DMS 273 (cell line): ENCODE results near the gene SPAG7.

ENCODE experiments used
- DNase-seq: peaks from one replicate; lab custom pipeline; 2025; ENCODE audit not compliant: unreplicated experiment; lab: John Stamatoyannopoulos, UW

The SPAG7 gene

DNA sequence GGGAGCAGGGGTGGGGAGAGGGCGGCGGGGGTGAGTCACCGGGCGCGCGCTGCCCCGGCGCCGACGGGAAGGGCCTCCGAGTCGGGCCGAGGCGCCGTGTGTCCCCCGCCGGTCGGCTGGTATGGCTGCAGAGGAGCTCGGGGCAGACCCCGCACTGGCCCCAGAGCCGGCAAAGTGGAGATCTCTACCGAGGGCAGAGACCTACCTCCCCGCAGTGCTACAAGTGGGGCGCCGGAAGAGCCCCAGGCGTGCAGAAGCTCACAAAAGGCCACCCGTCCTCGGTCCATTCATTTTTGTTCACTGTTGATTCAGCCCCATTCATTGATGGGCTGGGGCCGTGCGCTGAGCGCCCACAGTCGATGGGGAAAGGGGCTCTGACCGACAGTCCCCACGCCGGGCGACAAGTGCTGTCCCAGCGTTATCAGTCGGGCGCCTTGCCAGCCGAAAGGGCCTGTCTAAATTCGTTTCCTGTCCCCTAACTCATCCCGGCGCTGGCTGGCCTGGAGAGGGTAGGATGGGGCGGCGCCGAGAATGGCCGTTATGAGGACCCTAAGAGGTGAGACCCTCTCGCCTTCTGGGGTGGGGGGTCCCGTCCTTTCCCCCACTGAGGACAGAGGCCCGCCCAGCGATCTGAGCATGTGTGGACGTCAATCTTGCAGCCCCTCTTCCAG lies 17.4 kb downstream of the SPAG7 start:
- no peak for DNase-seq

- peak; percentile 72 for DNase-seq
Measured at GRCh38 chr17:4949321-4950074, 18.1 kb downstream of the SPAG7 start.

GRCh38 chr17:4948931-4949320 lies 18.7 kb downstream of the SPAG7 start:
- peak; percentile 94 for DNase-seq

DNA sequence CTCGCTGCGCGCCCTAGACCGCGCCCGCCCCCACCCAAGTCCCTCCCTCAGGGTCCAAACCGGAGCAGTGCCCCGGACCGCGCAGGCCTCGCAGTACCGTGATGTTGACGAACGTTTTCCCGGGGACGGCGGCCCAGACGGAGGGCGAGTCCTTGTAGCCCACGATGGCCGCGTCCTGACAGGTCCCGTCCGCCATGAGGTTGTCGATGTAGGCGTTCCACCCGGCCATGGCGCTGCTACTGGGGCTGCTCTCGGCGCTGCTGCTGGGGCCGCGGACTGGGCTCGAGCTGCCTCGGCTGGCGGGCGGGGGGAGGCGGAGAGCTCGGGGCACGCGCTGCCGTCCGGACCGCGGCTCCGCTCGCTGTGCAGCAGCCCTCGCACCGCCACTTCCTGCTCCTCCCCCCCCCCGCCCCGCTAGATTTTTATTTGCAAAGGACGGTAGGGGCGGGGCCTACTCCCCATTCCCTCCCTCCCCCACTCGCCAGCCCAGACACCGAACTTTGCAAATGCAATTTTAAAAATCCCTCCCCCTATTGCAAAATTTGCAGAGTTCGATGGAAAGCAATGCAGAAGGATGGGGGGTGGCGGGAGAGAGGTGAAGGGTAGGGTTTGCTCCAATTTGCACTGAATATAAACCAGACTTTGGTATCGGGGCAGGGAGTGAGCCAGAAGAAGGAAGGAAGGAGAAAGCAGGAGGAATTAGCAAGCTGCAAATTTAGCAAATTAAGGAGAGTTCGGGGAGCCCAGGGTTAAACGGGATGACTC lies 19.3 kb downstream of the SPAG7 start, which contains the start of gene PFN1:
Gene PFN1, minus strand, starts transcription at position 365 of the 765 bp plus-strand sequence. Its CDS starts 136 bp downstream, at position 229.
- peak; percentile 87 for DNase-seq

GRCh38 chr17:4947411-4948165 lies 20.0 kb downstream of the SPAG7 start:
- DNase-seq: peak; percentile 67

DNA sequence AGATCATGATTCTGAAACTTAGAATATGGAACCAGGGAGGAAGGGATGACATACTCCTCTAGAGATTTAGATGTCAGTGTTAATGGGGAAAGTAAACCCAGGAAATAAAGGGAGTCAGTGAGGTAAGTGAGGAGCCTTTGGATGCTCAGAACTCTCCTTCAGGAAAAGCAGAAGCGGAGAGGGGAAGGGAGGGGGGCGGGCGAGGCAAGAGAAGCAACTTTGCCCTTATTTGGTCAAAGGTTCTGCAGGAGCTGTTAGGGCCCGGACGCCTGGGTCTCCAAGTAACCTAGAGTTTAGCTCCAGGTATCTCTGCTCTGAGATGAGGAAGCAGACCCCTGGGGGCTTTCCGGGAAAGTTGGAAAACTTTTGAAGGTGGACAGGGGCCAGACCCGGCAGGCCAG lies 20.6 kb downstream of the SPAG7 start:
- DNase-seq: peak; percentile 33

DNA sequence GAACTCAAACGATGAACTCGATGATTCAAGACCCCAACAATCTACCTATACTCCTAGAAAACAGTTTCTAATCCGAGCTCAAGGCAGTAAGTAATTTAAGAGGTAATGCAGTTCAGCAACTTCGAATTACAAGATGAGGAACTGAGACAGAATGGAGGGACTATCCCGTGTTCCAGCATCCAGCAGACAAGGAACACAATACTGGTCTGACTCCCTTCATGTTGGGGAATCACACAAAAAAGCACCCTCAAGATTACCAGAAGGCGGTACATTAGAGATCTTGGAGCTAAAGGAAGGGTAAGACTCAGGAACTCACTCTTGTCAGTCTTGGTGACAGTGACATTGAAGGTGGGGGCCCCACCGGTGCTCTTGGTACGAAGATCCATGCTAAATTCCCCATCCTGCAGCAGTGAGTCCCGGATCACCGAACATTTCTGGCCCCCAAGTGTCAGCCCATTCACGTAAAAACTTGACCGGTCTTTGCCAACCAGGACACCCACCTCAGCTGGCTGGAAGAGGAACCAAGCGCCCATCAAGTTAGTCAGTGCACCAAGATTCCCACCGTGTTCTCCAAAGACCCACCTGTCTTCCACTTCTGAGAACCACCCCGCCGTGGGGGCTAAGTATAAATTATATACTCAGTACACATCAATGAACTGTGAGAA lies 21.2 kb downstream of the SPAG7 start:
- no peak for DNase-seq

- peak; percentile 61 for DNase-seq
Measured at GRCh38 chr17:4945944-4946280, 21.7 kb downstream of the SPAG7 start.

- peak; percentile 80 for DNase-seq
Measured at GRCh38 chr17:4945176-4945943, 22.3 kb downstream of the SPAG7 start.

GRCh38 chr17:4944554-4945175 lies 23.0 kb downstream of the SPAG7 start:
- DNase-seq: no peak

DNA sequence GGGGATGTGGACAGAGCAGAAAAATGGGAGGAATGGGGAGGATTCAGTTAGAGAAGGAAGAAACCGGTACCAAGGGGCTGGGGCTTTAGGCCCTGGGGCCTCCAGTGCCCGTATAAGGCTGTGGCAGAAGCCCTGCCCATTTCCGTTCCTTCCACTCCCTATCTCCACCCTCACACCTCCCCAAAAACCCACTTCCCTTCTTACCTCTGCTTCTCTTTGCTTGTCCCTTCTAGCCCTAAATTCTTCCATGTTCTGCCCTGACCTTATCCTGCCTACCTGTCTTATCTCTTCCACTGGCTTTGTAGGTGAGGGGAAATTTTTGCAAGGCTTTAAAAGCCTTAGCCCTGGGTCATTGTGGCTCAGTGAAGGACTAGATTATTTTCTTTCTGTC lies 23.5 kb downstream of the SPAG7 start:
- DNase-seq: peak; percentile 32

DNA sequence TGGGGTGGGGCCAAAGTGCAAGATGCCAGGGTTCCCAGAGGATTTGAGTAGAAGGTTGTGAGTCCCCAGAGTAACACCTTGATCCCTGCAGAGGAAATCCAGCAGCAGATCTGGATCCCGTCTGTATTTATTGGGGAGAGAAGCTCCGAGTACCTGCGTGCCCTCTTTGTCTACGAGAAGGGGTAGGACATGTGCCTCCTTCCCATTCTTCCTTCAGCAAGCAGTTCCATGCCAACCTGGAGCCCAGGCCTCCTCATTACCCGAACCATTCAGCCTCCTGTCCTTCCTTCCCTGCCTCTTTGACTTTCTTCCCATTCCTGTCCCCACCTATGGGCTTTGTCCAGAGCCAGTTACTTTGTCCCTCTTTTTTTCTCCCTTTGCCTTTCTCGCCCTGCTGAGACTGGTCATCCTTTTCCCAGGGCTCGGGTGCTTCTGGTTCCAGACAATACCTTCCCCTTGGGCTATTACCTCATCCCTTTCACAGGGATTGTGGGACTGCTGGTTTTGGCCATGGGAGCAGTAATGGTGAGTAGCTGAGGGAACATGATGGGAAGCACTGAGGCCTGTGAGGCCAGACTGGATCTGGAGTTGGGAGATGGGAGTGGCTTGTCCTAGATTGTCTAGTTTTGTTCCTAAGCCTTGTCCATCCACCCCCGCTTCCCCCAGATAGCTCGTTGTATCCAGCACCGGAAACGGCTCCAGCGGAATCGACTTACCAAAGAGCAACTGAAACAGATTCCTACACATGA lies 24.7 kb downstream of the SPAG7 start:
- no peak for DNase-seq

DNA sequence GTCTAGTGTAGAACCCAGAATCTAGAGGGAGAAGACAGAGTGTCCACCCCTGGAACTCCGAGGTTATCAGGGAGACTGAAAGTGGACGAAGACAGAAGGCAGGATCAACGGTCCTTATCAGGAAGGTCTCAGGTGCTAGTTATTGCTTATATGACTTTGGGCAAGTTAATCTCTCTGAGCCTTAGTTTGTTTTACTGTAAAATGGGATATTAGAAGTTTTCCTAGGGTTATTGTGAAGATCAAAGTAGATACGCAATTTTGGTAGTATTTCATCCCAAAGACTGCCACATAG lies 26.4 kb downstream of the SPAG7 start:
- DNase-seq: no peak

DNA sequence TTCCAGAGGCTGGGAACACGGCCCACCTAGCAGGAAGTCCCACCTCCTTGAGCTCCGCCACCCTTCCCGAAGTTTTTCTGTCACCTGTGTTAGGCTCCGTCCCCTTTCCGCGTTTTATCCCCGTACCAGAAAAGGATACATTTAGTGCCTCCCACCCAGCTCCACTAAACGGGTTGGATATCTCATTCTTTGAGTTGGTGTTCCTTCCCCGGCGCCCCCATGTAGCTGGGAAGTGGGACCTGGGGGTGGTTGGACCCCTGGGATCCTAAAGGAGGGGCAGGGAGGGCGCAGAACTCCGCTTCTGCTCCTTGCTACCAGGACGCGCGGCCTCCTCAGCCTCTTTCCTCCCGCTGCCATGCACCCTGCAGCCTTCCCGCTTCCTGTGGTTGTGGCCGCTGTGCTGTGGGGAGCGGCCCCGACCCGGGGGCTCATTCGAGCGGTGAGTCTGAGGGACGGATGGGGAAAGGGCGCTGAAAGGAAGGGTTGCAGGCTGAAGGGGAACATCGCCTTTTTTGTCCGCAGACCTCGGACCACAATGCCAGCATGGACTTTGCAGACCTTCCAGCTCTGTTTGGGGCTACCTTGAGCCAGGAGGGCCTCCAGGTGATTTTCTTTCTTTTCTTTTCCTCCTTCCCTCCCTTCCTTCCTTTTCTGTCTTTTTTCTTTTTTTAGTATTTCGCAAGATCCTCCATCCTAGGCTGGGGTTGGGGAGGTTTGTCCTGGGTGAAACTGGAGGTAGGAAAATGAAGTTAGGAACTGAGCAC lies 26.9 kb downstream of the SPAG7 start:
- peak; percentile 57 for DNase-seq

DNA sequence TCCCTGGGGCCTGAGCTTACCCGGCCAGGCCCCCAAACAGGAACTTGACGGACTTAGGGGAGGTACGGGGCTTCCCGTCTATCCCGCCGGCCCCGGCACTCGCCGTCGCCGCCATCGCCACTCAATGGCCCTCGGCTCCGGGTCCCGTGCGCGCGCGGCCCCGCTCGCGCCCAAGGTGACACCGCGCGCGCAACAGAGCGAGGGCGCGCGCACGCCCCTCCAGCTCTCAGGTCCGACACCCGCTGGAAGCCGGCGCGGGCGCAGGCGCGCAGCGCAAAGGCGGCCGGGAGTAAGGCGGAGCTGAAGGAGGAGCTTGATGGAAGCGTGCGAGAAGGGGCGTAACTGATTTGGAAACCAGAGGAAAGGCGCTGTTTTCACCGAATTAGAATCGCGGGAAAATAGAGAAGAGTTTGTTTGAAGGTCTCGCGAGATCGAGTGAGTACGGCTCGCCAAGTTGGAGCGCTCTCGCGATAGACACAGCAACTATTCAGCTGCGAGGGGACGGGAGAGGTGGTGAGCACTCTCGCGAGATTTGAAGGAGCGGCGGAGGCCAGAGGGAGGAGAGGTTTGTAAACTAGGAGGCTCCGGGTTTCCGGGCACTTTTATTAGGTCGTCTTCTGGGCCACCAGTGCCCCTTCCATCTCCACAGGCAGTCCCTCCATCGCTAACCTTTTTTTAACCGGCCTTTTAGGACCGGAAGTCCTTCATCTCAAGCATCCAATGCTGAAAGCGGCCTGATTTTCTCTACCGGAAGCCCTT lies 27.6 kb downstream of the SPAG7 start, which contains the start of the genes RNF167 and SLC25A11:
Gene RNF167, plus strand, starts transcription at position 473 of the 759 bp plus-strand sequence. CDS start 642 bp downstream, outside the sequence.
Gene SLC25A11, minus strand, starts transcription at position 251 of the 759 bp plus-strand sequence. Its CDS starts 136 bp downstream, at position 115.
- peak; percentile 99 for DNase-seq

GRCh38 chr17:4939546-4939795 lies 28.1 kb downstream of the SPAG7 start:
- DNase-seq: no peak
